Measurements from ENCODE around the gene L2HGDH.
"Not testable (repeated sequence)": the region's sequence is repeated elsewhere in the genome, so short reads cannot be mapped to it uniquely, and the experiment has no call there.

Gene L2HGDH

GRCh38 chr14:50311972-50312733, at the start of gene L2HGDH, which contains the start of gene DMAC2L:
Gene L2HGDH (minus strand): TSS chr14:50312229. CDS start chr14:50312150, 79 bp downstream.
Gene DMAC2L (plus strand): TSS chr14:50312324. CDS start chr14:50321488, 9,164 bp downstream.
- DNase-seq = peak; percentile 97

- DNase-seq = no peak
Measured at GRCh38 chr14:50360851-50361250, 48.8 kb upstream of the L2HGDH start.

GRCh38 chr14:50360093-50360492, 48.1 kb upstream of the L2HGDH start:
- DNase-seq = no peak

- DNase-seq = no peak
Measured at GRCh38 chr14:50359631-50360030, 47.6 kb upstream of the L2HGDH start.

- DNase-seq = no peak
Measured at GRCh38 chr14:50357753-50358395, 45.8 kb upstream of the L2HGDH start.

GRCh38 chr14:50357124-50357523, 45.1 kb upstream of the L2HGDH start:
- DNase-seq = no peak

- DNase-seq = not testable (repeated sequence)
Measured at GRCh38 chr14:50356283-50356682, 44.3 kb upstream of the L2HGDH start.

GRCh38 chr14:50355692-50356091, 43.7 kb upstream of the L2HGDH start:
- DNase-seq = no peak

GRCh38 chr14:50354527-50354926, 42.5 kb upstream of the L2HGDH start:
- DNase-seq = no peak

GRCh38 chr14:50353126-50353525, 41.1 kb upstream of the L2HGDH start:
- no peak for DNase-seq

- DNase-seq = no peak
Measured at GRCh38 chr14:50352584-50352983, 40.6 kb upstream of the L2HGDH start.

- no peak for DNase-seq
Measured at GRCh38 chr14:50350975-50351374, 38.9 kb upstream of the L2HGDH start.

- no peak for DNase-seq
Measured at GRCh38 chr14:50348933-50349332, 36.9 kb upstream of the L2HGDH start.

- DNase-seq = no peak
Measured at GRCh38 chr14:50347521-50347920, 35.5 kb upstream of the L2HGDH start.

GRCh38 chr14:50345846-50346422, 33.9 kb upstream of the L2HGDH start:
- no peak for DNase-seq

- no peak for DNase-seq
Measured at GRCh38 chr14:50344876-50345563, 33.0 kb upstream of the L2HGDH start.

GRCh38 chr14:50344116-50344775, 32.2 kb upstream of the L2HGDH start:
- no peak for DNase-seq

GRCh38 chr14:50343434-50343833, 31.4 kb upstream of the L2HGDH start:
- DNase-seq = no peak

- peak; percentile 41 for DNase-seq
Measured at GRCh38 chr14:50342221-50343078, 30.4 kb upstream of the L2HGDH start.

- no peak for DNase-seq
Measured at GRCh38 chr14:50340963-50341362, 28.9 kb upstream of the L2HGDH start.

GRCh38 chr14:50340045-50340444, 28.0 kb upstream of the L2HGDH start:
- no peak for DNase-seq
